T-helper 1 cell treated with Interleukin-12 subunit alpha and Interleukin-12 subunit beta and Interleukin-4 antibody, amounts not matched to agents 30 μg/mL and 1 μg/mL, for 36 hours (primary cell): ENCODE results near the gene INTS14.

Source experiments
- H3K27ac Mint-ChIP-seq: one replicate; pipeline ENCODE4 v1.8.0; 2021; ENCODE audit warnings: mild to moderate bottlenecking, mixed read lengths
- H3K27me3 Mint-ChIP-seq: one replicate; pipeline ENCODE4 v1.8.0; 2021; ENCODE audit warnings: low read depth, mixed read lengths
- H3K36me3 Mint-ChIP-seq: one replicate; pipeline ENCODE4 v1.8.0; 2021; ENCODE audit warnings: low read depth, mixed read lengths
- H3K4me1 Mint-ChIP-seq: one replicate; pipeline ENCODE4 v1.8.0; 2021; ENCODE audit warnings: low read depth, mixed read lengths
- H3K4me3 Mint-ChIP-seq: one replicate; pipeline ENCODE4 v1.8.0; 2021; ENCODE audit warnings: mild to moderate bottlenecking, moderate library complexity, mixed read lengths
- H3K9me3 Mint-ChIP-seq: one replicate; pipeline ENCODE4 v1.8.0; 2021; ENCODE audit warnings: mixed read lengths

INTS14 gene

DNA sequence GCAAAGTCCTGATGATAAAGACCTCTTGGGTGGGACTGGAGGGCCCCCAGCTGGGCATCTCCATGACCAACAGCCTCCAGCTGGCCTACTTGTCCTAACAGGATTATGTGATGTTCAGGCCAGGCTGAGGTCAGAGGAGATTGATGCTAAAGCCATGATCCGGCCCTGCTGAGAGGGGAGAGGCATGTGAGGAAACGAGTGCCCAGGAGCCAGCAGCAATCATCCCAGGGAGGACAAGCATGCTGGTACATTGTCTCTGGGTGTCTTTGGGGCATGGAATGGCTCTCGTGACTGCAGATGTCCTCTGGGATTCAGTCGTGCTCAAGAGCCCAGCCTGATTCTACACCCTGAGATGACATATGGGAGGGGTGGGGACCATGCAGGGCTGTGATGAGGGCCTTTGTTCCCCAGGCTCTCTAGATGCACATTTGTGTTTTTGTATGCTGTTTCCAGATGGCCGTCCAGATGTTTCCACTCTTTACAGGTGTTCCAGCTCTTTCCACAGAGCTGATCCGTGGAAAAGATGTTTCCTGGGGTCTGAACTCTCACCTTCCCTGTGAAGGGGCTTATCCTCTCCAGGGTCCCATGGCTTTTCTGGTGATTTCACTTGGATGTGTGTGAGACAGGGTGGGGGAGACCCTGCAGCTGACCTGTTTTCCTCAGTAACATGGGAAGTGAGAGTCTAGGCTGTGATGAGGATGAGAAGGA lies 31.0 kb upstream of the INTS14 start:
- H3K4me3 Mint-ChIP-seq: no peak overlapping the region
- H3K4me1 Mint-ChIP-seq: peaks cover 9% of the 10 kb centered on the region
- H3K27ac Mint-ChIP-seq: no peak overlapping the region
- H3K27me3 Mint-ChIP-seq: no peaks in the 10 kb centered on the region
- H3K36me3 Mint-ChIP-seq: peaks cover under 1% of the 10 kb centered on the region
- no peaks in the 10 kb centered on the region for H3K9me3 Mint-ChIP-seq

- no peak overlapping the region for H3K27ac Mint-ChIP-seq
- H3K4me1 Mint-ChIP-seq: peaks cover 9% of the 10 kb centered on the region
- H3K36me3 Mint-ChIP-seq: no peaks in the 10 kb centered on the region
- no peaks in the 10 kb centered on the region for H3K9me3 Mint-ChIP-seq
- no peaks in the 10 kb centered on the region for H3K27me3 Mint-ChIP-seq
- no peak overlapping the region for H3K4me3 Mint-ChIP-seq
Observed at GRCh38 chr15:65639509-65639908, 28.6 kb upstream of the INTS14 start.

DNA sequence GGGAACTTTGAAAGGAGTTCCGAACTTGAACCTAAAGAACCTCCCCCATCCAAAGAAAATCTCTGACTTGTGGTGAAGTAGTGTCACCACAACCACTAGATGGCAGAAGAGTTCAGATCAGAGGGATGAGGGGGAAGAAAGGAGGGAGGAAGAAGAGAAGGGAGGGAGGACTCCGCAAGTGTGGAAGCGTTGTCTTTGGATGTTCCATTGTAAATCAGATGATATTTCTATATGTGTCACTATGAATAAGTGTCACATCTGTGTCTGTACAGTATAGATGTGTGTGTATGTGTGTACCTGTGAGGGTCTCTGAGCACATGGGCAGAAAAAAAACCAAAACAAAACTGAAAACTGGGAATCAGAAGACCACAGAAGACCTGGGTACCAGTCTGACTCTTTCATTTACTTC lies 27.8 kb upstream of the INTS14 start:
- Mint-ChIP-seq H3K27ac (no peak overlapping the region), H3K36me3 (no peaks in the 10 kb centered on the region), H3K27me3 (no peaks in the 10 kb centered on the region), H3K9me3 (no peaks in the 10 kb centered on the region), H3K4me1 (peaks cover 9% of the 10 kb centered on the region), H3K4me3 (peak overlapping the region; percentile 4)

- H3K27ac Mint-ChIP-seq: no peak overlapping the region
- no peaks in the 10 kb centered on the region for H3K9me3 Mint-ChIP-seq
- H3K27me3 Mint-ChIP-seq: no peaks in the 10 kb centered on the region
- no peaks in the 10 kb centered on the region for H3K36me3 Mint-ChIP-seq
- H3K4me3 Mint-ChIP-seq: no peak overlapping the region
- peaks cover 9% of the 10 kb centered on the region for H3K4me1 Mint-ChIP-seq
Observed at GRCh38 chr15:65638109-65638508, 27.2 kb upstream of the INTS14 start.

GRCh38 chr15:65634356-65634755 lies 23.4 kb upstream of the INTS14 start:
- H3K36me3 Mint-ChIP-seq: no peaks in the 10 kb centered on the region
- H3K4me3 Mint-ChIP-seq: no peak overlapping the region
- H3K9me3 Mint-ChIP-seq: no peaks in the 10 kb centered on the region
- peaks cover 19% of the 10 kb centered on the region for H3K4me1 Mint-ChIP-seq
- H3K27me3 Mint-ChIP-seq: no peaks in the 10 kb centered on the region
- no peak overlapping the region for H3K27ac Mint-ChIP-seq

DNA sequence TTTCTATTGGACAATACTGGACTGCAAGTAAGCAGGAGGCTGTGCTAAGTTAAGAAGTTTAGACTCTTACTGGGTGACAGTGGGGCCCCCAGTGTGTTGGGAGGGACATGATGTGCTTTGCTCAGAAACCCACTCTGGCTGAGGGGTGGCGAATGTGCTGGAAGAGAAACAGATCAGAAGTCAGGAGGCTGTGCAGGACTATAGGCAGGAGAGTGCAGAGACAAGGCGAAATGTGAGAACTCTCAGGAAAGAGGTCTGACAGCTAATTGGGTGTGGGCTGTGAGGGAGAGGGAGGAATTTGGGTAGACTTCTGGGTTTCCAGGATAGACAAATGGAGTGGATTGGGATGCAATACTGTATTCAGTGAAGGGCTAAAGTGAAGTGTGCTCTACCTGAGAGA lies 22.8 kb upstream of the INTS14 start:
- no peak overlapping the region for H3K27ac Mint-ChIP-seq
- no peaks in the 10 kb centered on the region for H3K36me3 Mint-ChIP-seq
- H3K4me3 Mint-ChIP-seq: no peak overlapping the region
- no peaks in the 10 kb centered on the region for H3K27me3 Mint-ChIP-seq
- H3K9me3 Mint-ChIP-seq: no peaks in the 10 kb centered on the region
- peaks cover 15% of the 10 kb centered on the region for H3K4me1 Mint-ChIP-seq

DNA sequence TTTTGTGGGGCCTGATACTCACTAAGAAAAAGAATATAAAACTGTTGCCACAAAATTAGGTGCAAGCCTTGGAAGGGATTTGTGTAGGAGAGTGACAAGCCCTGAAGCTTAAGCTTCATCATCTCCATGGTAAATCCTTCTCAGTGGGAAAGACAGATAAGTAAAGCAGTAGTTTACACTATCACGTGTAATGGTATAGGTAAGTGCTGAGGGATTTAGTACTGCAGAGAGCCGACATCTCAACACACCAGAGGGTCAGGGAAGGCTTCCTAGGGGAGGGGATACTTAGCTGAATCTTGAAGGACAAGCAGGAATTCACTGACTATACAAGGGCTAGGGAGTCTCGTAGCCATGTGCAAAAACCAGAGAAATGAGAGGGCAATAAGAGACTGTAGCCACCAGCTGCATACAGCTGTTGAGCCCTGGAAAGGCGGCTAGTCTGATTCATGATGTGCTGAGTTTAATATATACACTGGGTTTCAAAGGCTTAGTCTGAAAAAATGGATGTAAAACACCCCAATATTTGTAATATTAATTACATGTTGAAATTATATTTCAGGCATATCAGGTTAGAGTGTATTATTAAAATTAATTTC lies 21.9 kb upstream of the INTS14 start:
- Mint-ChIP-seq H3K9me3 (no peaks in the 10 kb centered on the region), H3K4me3 (no peak overlapping the region), H3K4me1 (peaks cover 10% of the 10 kb centered on the region), H3K36me3 (no peaks in the 10 kb centered on the region), H3K27me3 (no peaks in the 10 kb centered on the region), H3K27ac (no peak overlapping the region)

DNA sequence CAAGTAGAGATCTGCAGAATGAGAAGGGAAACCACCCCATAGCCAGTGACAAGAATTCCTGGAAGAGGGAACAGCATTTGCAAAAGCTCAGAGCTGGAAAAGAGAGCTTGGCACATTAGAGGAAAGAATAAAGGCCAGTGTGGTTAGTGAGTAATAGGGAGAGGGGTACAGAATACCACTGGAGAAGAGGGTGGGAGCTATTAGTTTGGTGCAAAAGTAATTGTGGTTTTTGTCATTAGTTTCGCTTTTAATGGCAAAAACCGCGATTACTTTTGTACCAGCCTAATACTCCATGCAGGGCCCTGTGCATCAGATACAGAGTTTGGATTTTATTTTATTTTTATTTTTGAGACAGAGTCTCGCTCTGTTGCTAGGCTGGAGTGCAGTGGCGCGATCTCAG lies 20.6 kb upstream of the INTS14 start:
- H3K4me1 Mint-ChIP-seq: peaks cover 10% of the 10 kb centered on the region
- no peak overlapping the region for H3K4me3 Mint-ChIP-seq
- H3K27ac Mint-ChIP-seq: no peak overlapping the region
- H3K36me3 Mint-ChIP-seq: no peaks in the 10 kb centered on the region
- no peaks in the 10 kb centered on the region for H3K27me3 Mint-ChIP-seq
- no peaks in the 10 kb centered on the region for H3K9me3 Mint-ChIP-seq

DNA sequence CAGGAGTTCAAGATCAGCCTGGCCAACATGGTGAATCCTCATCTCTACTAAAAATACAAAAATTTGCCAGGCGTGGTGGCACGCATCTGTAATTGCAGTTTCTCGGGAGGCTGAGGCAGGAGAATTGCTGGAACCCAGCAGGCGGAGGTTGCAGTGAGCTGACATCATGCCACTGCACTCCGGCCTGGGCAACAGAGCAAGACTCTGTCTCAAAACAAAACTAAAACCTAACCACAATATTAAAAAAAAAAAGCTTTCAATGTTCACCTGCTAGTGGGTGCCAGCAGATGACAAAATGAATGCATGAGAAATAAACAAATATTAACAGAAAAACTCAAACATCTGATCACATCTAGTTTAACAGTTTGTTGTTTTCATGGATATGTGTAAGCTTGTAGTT lies 19.8 kb upstream of the INTS14 start:
- no peak overlapping the region for H3K27ac Mint-ChIP-seq
- H3K4me3 Mint-ChIP-seq: no peak overlapping the region
- no peaks in the 10 kb centered on the region for H3K36me3 Mint-ChIP-seq
- no peaks in the 10 kb centered on the region for H3K9me3 Mint-ChIP-seq
- H3K27me3 Mint-ChIP-seq: no peaks in the 10 kb centered on the region
- peaks cover 10% of the 10 kb centered on the region for H3K4me1 Mint-ChIP-seq

DNA sequence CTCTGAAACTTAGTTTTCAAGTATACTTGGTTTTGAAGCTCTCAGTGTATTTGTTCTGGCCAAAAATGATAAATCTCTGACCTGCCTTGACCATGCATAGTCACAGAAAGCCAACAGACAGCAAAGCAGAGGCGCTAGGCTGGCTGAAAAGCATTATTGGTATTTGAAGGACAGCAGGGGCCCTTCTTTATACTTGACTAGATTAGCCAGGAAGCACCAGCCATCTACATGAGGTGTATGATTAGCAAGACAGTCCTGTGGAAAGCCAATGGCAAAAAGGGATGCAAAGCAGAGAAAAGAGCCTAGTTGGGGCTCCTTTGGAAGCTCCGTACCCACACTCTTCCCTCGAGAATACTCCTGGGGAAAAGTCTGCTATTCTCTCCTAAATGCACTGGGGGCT lies 18.6 kb upstream of the INTS14 start:
- Mint-ChIP-seq H3K27ac (no peak overlapping the region), H3K4me1 (peaks cover 10% of the 10 kb centered on the region), H3K9me3 (no peaks in the 10 kb centered on the region), H3K4me3 (no peak overlapping the region), H3K27me3 (no peaks in the 10 kb centered on the region), H3K36me3 (no peaks in the 10 kb centered on the region)

- no peaks in the 10 kb centered on the region for H3K27me3 Mint-ChIP-seq
- H3K27ac Mint-ChIP-seq: no peak overlapping the region
- peaks cover 3% of the 10 kb centered on the region for H3K36me3 Mint-ChIP-seq
- no peak overlapping the region for H3K4me3 Mint-ChIP-seq
- peaks cover 10% of the 10 kb centered on the region for H3K4me1 Mint-ChIP-seq
- no peaks in the 10 kb centered on the region for H3K9me3 Mint-ChIP-seq
Observed at GRCh38 chr15:65626856-65627255, 15.9 kb upstream of the INTS14 start.

- H3K9me3 Mint-ChIP-seq: no peaks in the 10 kb centered on the region
- H3K4me3 Mint-ChIP-seq: no peak overlapping the region
- no peaks in the 10 kb centered on the region for H3K27me3 Mint-ChIP-seq
- no peak overlapping the region for H3K27ac Mint-ChIP-seq
- H3K36me3 Mint-ChIP-seq: peaks cover 3% of the 10 kb centered on the region
- H3K4me1 Mint-ChIP-seq: no peaks in the 10 kb centered on the region
Observed at GRCh38 chr15:65623103-65623502, 12.2 kb upstream of the INTS14 start.

DNA sequence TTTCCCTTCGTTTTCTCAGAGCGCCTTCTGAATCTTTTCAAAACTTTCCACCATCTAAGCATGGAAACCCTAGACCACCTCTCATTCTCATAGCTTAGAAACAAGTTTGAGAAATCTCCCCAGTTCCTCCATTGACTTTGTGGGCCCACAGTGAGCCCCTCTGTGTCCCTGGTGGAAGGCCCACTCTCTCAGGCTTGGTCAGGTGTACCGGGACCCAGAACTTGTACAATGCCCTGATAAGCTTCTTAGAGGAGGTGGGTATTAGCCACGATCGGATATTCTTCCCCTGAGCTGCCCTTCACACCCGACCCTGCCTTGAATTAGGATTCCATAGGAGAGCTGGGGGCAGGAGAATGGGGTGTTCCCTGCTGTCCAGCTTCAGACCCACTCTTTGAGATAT lies 10.7 kb upstream of the INTS14 start, which contains the start of gene SLC24A1:
Gene SLC24A1, plus strand, starts transcription at position 301 of the 400 bp plus-strand sequence. CDS start 2,143 bp downstream, outside the sequence.
- H3K27ac Mint-ChIP-seq: no peak within 1 kb of the TSS
- no peaks in the 10 kb centered on the region for H3K9me3 Mint-ChIP-seq
- no peak within 1 kb of the TSS for H3K4me3 Mint-ChIP-seq
- H3K27me3 Mint-ChIP-seq: no peaks in the 10 kb centered on the region
- no peaks in the 10 kb centered on the region for H3K4me1 Mint-ChIP-seq
- peaks cover 3% of the 10 kb centered on the region for H3K36me3 Mint-ChIP-seq

GRCh38 chr15:65620833-65621232 lies 9.9 kb upstream of the INTS14 start:
- Mint-ChIP-seq H3K9me3 (no peaks in the 10 kb centered on the region), H3K4me3 (no peak overlapping the region), H3K27me3 (no peaks in the 10 kb centered on the region), H3K36me3 (peaks cover 3% of the 10 kb centered on the region), H3K4me1 (no peaks in the 10 kb centered on the region), H3K27ac (no peak overlapping the region)

- Mint-ChIP-seq H3K36me3 (peaks cover 3% of the 10 kb centered on the region), H3K27me3 (no peaks in the 10 kb centered on the region), H3K4me1 (no peaks in the 10 kb centered on the region), H3K4me3 (no peak overlapping the region), H3K9me3 (no peaks in the 10 kb centered on the region), H3K27ac (no peak overlapping the region)
Observed at GRCh38 chr15:65619626-65620290, 8.8 kb upstream of the INTS14 start.
